Calu3 (cell line): ENCODE results near the gene CEACAM1. TPM values are rescaled to one million over a fixed set of nuclear protein-coding genes. Genes with fewer than 3 reads are reported as not detected.
"Not testable (repeated sequence)": the region's sequence is repeated elsewhere in the genome, so short reads cannot be mapped to it uniquely, and the experiment has no call there.

Source experiments
- BruUV-seq: library from RNA; stranded (reverse); fragments of 400-500 nt; replicated peaks from 2 replicates; lab custom pipeline; 2021; lab: Mats Ljungman, UMichigan
- CTCF ChIA-PET: fragments of 300-600 bp; sonication (Branson Sonifier 250); formaldehyde crosslinking; loops from one replicate; lab custom pipeline; 2022; ENCODE audit warnings: antibody characterized with exemption; lab: Charles Lee
- DNase-seq: peaks from one replicate; pipeline ENCODE4 v3.0.0; 2022
- H3K27ac Mint-ChIP-seq: one replicate; pipeline ENCODE4 v1.8.0; 2022; ENCODE audit warnings: mixed read lengths; ENCODE audit not compliant: unreplicated experiment
- H3K27me3 Mint-ChIP-seq: one replicate; pipeline ENCODE4 v1.8.0; 2022; ENCODE audit warnings: mixed read lengths; ENCODE audit not compliant: unreplicated experiment
- H3K36me3 Mint-ChIP-seq: one replicate; pipeline ENCODE4 v1.8.0; 2022; ENCODE audit warnings: mild to moderate bottlenecking, moderate library complexity, mixed read lengths; ENCODE audit not compliant: insufficient read depth, unreplicated experiment
- H3K4me1 Mint-ChIP-seq: one replicate; pipeline ENCODE4 v1.8.0; 2022; ENCODE audit warnings: mild to moderate bottlenecking, low read depth, mixed read lengths; ENCODE audit not compliant: unreplicated experiment
- H3K4me3 Mint-ChIP-seq: one replicate; pipeline ENCODE4 v1.8.0; 2022; ENCODE audit warnings: mild to moderate bottlenecking, low read depth, moderate library complexity, mixed read lengths; ENCODE audit not compliant: unreplicated experiment
- H3K9me3 Mint-ChIP-seq: one replicate; pipeline ENCODE4 v1.8.0; 2022; ENCODE audit warnings: low read depth, mixed read lengths; ENCODE audit not compliant: unreplicated experiment
- intact Hi-C: fragments of 100-400 bp; cut with micrococcal nuclease; formaldehyde crosslinking; loops from one replicate; pipeline ENCODE4 v1.10.0; 2022; ENCODE audit not compliant: unreplicated experiment
- total RNA-seq: library from RNA; stranded (reverse); gene quantifications from 2 replicates; pipeline ENCODE4 v1.2.3, GENCODE V29; 2022
- TF ChIP-seq, protein P1 (sequence below): fragments of 200-600 bp; IDR thresholded peaks from one replicate; pipeline ENCODE4 v1.8.0; 2022; ENCODE audit warnings: antibody characterized with exemption; ENCODE audit not compliant: unreplicated experiment

The CEACAM1 gene
- total RNA-seq, 1 experiment from 2014 or later, result 132 TPM

DNA sequence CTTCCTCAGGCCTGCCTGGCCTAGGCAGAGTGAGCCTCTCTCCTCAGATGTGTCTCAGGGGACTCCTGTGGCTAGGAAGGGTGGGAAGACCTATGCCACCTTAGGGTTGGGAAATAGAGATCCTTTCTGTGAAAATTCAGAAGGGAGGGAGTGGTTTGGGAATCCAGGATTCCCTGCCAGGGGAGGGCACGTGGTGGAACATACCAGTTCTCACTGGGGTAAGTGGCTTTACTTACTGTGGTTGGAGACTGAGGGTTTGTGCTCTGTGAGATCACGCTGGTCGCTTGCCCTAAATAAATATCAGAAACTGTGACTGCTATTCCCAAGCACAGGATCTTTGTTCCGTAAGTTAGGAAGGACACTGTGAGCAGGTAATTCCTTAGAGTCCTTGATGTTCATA is 16.9 kb downstream of the CEACAM1 start:
- Mint-ChIP-seq H3K4me3 (no peak overlapping the region), H3K36me3 (no peaks in the 10 kb centered on the region), H3K27me3 (no peaks in the 10 kb centered on the region), H3K4me1 (no peaks in the 10 kb centered on the region), H3K9me3 (no peaks in the 10 kb centered on the region), H3K27ac (no peak overlapping the region)
- DNase-seq, result no peak
- TF ChIP-seq, protein P1, sequence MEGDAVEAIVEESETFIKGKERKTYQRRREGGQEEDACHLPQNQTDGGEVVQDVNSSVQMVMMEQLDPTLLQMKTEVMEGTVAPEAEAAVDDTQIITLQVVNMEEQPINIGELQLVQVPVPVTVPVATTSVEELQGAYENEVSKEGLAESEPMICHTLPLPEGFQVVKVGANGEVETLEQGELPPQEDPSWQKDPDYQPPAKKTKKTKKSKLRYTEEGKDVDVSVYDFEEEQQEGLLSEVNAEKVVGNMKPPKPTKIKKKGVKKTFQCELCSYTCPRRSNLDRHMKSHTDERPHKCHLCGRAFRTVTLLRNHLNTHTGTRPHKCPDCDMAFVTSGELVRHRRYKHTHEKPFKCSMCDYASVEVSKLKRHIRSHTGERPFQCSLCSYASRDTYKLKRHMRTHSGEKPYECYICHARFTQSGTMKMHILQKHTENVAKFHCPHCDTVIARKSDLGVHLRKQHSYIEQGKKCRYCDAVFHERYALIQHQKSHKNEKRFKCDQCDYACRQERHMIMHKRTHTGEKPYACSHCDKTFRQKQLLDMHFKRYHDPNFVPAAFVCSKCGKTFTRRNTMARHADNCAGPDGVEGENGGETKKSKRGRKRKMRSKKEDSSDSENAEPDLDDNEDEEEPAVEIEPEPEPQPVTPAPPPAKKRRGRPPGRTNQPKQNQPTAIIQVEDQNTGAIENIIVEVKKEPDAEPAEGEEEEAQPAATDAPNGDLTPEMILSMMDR, result no peak
- intact Hi-C loops, result no loop called here
- BruUV-seq, result no TSS peak
- CTCF ChIA-PET, result no interaction called here

DNA sequence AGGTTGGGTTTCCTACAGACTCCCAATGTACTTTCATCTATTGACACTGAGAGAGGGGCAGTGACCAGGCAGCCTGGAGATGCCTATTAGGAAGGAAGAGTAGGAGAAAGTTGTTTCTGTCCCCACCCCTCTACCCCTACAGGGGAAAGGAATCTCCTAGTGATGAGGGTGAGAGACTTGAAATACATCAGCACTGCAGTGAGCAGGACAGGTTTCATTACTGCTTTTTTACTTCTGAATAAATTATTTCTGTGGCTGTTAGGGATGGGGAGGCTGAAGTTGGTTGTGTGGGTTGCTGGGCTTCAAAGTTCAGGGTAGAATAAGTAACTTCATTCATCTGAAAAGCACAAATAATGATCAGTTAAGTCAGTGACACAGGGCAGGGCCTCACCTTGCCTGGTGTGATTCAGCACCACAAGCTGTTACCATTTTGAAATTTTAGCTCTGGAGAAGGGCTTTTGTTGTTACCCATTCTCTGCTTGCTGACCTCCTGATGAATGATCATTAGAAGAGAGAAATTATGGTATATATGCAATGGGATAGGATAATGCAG is 19.3 kb downstream of the CEACAM1 start:
- intact Hi-C loops, result no loop called here
- no peaks in the 10 kb centered on the region for H3K4me1 Mint-ChIP-seq
- H3K36me3 Mint-ChIP-seq, result no peaks in the 10 kb centered on the region
- H3K27ac Mint-ChIP-seq, result no peak overlapping the region
- CTCF ChIA-PET, result interaction anchor here (0.6 kb wide), 1 partner anchor 8 kb away, joined by 4 read pairs; no protein-coding TSS in a partner anchor
- TF ChIP-seq, protein P1, result no peak
- no peak for DNase-seq
- H3K27me3 Mint-ChIP-seq, result no peaks in the 10 kb centered on the region
- no TSS peak for BruUV-seq
- no peaks in the 10 kb centered on the region for H3K9me3 Mint-ChIP-seq
- H3K4me3 Mint-ChIP-seq, result no peak overlapping the region

DNA sequence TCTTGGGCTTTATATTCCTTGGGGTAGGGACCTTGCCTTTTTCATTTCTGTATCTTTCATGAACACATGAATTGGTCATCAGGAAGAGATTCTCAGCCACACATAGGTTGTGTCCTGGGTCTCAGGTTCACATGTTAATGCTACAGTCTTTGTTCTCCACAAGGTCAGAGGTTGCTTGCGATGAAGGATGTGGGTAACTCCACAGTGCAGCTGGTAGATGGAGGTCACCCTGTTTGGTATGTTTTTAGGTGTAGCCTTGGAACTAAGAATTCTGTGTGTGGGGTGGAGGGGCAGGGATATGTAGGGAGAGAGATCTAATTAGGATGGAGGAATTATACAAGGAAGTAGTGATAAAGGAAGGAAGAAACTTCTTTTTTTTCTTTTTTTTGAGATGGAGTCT is 23.2 kb downstream of the CEACAM1 start:
- CTCF ChIA-PET, result no interaction called here
- H3K27ac Mint-ChIP-seq, result no peak overlapping the region
- intact Hi-C loops, result no loop called here
- H3K9me3 Mint-ChIP-seq, result no peaks in the 10 kb centered on the region
- TF ChIP-seq, protein P1, result no peak
- no peak overlapping the region for H3K4me3 Mint-ChIP-seq
- H3K36me3 Mint-ChIP-seq, result no peaks in the 10 kb centered on the region
- peaks cover 3% of the 10 kb centered on the region for H3K4me1 Mint-ChIP-seq
- H3K27me3 Mint-ChIP-seq, result no peaks in the 10 kb centered on the region
- DNase-seq, result no peak
- no TSS peak for BruUV-seq

DNA sequence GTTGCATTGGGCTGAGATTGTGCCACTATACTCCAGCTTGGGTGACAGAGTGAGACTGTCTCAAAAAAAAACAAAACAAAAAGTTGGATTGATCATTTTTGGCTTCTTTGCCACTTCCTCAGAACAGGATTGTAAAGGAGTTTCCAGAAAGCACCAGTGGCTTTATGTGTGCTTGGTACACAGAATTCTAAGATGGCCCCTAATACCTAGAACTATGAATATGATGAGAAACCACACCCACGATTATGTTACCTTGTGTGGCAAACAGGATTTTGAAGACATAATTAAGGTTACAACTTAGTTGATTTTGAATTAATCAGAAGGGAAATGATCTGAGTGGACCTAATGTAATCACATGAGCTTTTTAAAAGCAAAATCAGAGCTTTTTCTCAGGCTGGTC is 26.5 kb downstream of the CEACAM1 start:
- no TSS peak for BruUV-seq
- Mint-ChIP-seq H3K27ac (no peak overlapping the region), H3K27me3 (no peaks in the 10 kb centered on the region), H3K36me3 (no peaks in the 10 kb centered on the region), H3K4me1 (peaks cover 33% of the 10 kb centered on the region), H3K4me3 (no peak overlapping the region), H3K9me3 (no peaks in the 10 kb centered on the region)
- DNase-seq, result no peak
- intact Hi-C loops, result no loop called here
- TF ChIP-seq, protein P1, result no peak
- CTCF ChIA-PET, result interaction anchor here (0.6 to 1.4 kb wide), 2 partner anchors 9 to 27 kb away, joined by 3 read pairs; no protein-coding TSS in a partner anchor

DNA sequence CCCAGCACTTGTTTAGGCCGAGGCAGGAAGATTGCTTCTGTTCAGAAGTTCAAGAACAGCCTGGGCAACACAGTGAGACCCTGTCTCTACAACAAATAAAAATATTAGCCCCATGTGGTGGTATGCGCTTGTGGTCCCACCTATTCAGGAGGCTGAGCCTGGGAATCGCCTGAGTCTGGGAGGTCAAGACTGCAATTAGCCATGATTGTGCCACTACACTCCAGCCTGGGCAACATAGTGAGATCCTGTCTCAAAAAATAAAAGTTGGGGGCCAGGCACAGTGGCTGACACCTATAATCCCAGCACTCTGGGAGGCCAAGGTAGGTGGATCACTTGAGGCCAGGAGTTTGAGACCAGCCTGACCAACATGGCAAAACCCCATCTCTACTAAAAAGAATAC is 27.0 kb downstream of the CEACAM1 start:
- CTCF ChIA-PET, H3K9me3 Mint-ChIP-seq, H3K36me3 Mint-ChIP-seq, DNase-seq, H3K4me3 Mint-ChIP-seq, intact Hi-C loops, BruUV-seq, H3K27ac Mint-ChIP-seq, H3K27me3 Mint-ChIP-seq: not testable (repeated sequence)
- peaks cover 33% of the 10 kb centered on the region for H3K4me1 Mint-ChIP-seq
